OCI-LY1 (cell line): ENCODE data around the gene GPR176.

Source experiments
- CTCF ChIP-seq: fragments of 200-600 bp; sonication (generic), shearing (Covaris generic); IDR thresholded peaks from 2 replicates; pipeline ENCODE4 v1.5.1; 2017; ENCODE audit warnings: mild to moderate bottlenecking, antibody characterized with exemption, low read length, moderate library complexity, mixed read lengths
- EZH2 ChIP-seq: fragments of 200-600 bp; sonication (generic), shearing (Covaris generic); IDR thresholded peaks from 2 replicates; pipeline ENCODE4 v1.8.0; 2017; ENCODE audit warnings: borderline replicate concordance, mixed run types, mild to moderate bottlenecking, antibody characterized with exemption, low read length, moderate library complexity, mixed read lengths

DNA sequence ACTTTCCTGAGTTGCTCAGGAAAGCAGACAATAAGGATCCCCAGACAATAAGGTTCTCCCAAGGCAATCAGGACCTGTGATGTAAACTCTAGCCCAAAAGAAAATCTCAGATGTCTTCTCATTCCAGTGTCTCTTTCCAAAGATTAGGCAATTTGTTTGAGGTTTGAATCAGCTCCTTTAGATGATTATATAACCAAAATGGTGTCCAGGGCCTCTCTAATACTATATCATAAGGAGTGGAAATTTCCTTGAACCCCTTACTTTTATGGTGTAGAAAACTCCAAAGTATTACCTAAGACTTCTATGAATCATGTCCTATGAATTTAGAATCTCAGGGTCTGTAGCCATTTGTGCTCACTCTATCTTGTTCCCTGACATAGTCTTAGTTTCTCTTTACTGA is 65.9 kb downstream of the GPR176 start:
- TF ChIP-seq CTCF (no peak), EZH2 (no peak)
